ENCODE results near the gene ADARB1. TPM values are rescaled to one million over a fixed set of nuclear protein-coding genes. Genes with fewer than 3 reads are reported as not detected.

ADARB1 gene
- total RNA-seq, 1 donor: 18.4 TPM

DNA sequence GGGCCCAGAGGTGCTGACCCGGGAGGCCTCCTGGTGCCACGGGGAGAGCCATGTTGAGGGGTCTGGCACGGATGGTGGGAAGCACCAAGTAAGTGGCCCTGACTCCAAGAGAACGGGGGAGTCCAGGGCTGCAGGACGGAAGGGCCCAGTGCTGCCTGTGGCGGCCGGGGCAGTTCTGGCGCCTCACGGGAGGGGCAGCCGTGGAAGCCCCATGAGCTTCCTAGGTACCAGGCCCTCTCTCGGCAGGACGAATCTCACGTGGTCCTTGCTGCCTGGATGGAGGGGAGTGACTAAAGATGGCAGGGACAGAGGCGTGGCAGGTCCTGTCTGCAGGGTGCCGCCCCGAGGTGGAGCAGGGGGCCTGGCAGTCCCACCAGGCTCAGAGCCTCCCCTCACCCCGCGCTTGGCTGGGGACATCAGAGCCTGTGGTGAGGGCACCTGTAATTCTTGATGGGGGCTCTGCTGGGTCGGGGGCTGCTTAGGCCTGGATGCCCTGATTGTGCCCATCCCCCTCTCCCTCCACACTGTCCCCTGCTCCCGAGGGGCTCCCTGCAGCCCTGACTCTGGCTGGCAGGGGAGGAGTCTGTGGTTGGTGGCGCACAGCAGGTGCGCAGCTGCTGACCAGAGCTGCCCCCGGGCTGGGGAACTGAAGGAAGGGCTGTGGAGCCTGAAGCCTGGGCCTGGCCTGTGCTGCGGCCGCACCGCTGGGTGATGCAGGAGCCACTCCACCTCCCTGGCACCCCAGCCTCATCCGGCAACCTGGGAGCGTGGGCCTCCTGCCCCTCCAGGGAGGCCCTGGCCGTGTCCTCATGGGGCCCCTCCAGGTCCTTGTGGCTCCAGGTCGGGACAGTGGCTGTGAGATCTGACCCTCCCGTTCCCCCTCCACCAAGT, 181.9 kb downstream of the ADARB1 start:
- Histone ChIP-seq H3K27me3 (ENCODE audit: insufficient read depth, low read length) (no peaks in the 10 kb centered on the region), H3K9me3 (ENCODE audit: low read depth, low read length) (no peaks in the 10 kb centered on the region), H3K4me1 (ENCODE audit: insufficient read depth, low read length) (peaks cover 10% of the 10 kb centered on the region), H3K4me3 (ENCODE audit: low read length) (no peak overlapping the region)

DNA sequence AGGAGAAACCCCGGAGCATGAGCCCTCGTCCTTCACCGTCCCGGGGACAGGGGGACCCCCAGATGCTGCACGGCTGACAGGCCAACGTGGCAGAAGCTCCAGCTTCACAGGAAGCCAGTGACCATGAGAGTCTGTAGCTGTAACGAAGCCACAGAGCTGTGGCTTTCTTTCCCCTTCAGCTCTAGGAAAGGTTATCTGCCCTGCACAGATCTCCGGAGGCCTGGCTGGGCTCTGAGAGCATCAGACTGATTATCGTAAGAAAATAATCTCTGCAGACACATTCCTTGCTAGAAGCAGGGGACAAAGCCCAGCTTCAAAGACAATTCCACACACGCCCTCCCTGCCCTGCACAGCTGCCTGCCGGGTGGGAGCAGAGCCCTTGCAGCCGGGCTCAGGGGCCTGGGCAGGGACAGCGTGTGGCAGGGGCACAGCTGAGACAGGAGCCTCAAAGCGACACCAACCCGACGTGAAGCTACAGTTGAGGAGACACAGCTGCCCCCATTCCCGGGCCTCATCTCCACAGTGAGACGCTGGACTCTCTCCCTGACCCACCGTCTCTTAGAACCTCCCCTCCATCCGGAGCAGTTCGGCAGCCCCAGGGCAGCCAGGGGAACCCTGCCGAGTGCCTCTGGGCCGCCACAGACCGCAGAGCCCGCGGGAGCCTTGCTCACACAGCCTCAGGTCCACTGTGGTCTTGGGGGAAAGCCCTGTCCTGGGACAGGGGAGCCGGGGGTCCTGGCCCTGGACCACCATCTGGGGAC, 182.7 kb downstream of the ADARB1 start:
- Histone ChIP-seq H3K27me3 (ENCODE audit: insufficient read depth, low read length) (no peaks in the 10 kb centered on the region), H3K4me1 (ENCODE audit: insufficient read depth, low read length) (peaks cover 10% of the 10 kb centered on the region), H3K9me3 (ENCODE audit: low read depth, low read length) (no peaks in the 10 kb centered on the region), H3K4me3 (ENCODE audit: low read length) (no peak overlapping the region)

DNA sequence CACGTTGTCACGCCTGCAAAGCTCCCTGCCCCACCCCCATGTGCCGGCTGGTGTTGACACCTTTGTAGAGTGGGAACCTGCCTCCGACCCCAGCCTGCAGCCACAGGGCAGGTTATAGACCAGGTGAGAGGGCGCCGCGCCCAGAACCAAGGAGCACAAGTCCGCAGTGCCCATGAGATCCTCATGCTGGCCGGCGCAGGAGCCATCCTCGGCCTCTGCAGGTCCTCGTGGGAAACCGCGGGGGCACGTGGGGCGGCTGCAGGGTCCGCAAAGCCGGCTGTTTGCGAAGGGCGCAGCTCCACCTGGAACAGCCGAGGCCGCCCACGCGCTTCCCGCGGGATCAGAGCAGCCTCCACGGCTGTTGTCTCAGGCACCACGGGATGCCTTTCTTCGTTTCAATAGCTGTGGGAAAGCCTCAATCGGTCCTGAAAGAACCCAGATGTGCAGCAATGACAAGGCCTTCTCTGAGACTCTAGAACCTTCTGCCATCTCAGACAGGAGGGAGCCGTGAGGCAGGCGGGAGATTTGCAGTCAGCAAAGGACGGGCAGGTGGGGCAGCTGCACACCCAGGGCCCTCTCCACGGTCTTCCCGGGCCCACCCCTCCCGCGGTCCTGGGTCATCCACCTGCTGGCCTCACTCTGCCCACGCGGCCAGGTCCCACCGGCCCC, 183.4 kb downstream of the ADARB1 start:
- H3K4me3 ChIP-seq (ENCODE audit: low read length): no peak overlapping the region

DNA sequence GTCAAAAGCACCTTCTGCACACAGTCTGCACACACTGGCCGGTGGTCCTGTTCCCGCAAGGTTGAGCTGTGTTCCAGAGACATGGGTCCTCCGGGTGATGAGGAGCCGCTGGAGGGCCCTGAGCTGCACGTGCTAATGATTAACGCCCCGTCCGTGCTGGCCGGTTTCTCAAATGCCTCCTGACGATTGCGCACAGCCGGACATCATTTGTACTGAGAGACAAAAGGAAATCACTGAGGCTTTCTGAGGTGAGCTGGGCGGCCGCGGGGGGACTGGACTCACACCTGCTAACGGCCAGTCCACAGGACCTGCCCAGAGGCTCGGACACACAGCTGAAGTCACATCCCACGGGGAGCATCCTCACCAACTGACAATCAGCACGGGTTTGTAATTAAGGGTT, 184.1 kb downstream of the ADARB1 start:
- peaks cover 10% of the 10 kb centered on the region for H3K4me1 ChIP-seq (ENCODE audit: insufficient read depth, low read length)
- no peak overlapping the region for H3K4me3 ChIP-seq (ENCODE audit: low read length)
- no peaks in the 10 kb centered on the region for H3K9me3 ChIP-seq (ENCODE audit: low read depth, low read length)
- H3K27me3 ChIP-seq (ENCODE audit: insufficient read depth, low read length): no peaks in the 10 kb centered on the region

More for the DNA sequence above, 183.4 kb downstream of the ADARB1 start:
- no peaks in the 10 kb centered on the region for H3K27me3 ChIP-seq (ENCODE audit: insufficient read depth, low read length)
- H3K9me3 ChIP-seq (ENCODE audit: low read depth, low read length): no peaks in the 10 kb centered on the region
- peaks cover 10% of the 10 kb centered on the region for H3K4me1 ChIP-seq (ENCODE audit: insufficient read depth, low read length)

DNA sequence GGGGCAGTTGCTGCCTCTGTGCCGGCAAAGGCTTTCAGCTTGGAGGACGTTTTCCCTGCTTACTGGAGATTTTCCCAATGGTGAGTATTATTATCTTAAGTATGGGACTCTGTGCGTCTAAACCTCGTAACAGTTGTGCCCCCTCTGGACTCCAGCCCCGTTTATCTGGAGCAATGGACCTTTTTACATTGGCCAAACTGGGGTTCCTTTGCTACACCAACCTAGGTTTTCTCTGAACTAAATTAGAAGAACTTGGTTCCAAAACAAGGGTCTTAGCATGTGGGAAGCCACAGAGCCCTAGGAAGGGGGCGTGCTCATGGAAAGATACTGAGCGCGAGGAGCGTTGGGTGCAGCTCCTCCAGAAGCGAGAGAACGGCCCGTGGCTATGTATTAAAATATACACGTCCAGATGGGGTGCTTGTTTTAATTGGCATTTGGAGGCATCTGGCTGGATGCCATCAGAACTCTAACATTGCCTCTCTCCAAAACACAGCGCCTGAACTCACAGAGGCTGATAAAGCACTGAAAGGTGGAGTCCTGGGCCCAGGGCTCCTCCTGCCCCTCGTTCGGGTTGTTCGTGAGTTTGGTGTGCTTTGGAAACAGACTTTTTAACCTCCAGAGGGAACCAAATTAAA, 184.9 kb downstream of the ADARB1 start:
- H3K4me1 ChIP-seq (ENCODE audit: insufficient read depth, low read length): peaks cover 10% of the 10 kb centered on the region
- no peak overlapping the region for H3K4me3 ChIP-seq (ENCODE audit: low read length)
- H3K9me3 ChIP-seq (ENCODE audit: low read depth, low read length): no peaks in the 10 kb centered on the region
- no peaks in the 10 kb centered on the region for H3K27me3 ChIP-seq (ENCODE audit: insufficient read depth, low read length)

DNA sequence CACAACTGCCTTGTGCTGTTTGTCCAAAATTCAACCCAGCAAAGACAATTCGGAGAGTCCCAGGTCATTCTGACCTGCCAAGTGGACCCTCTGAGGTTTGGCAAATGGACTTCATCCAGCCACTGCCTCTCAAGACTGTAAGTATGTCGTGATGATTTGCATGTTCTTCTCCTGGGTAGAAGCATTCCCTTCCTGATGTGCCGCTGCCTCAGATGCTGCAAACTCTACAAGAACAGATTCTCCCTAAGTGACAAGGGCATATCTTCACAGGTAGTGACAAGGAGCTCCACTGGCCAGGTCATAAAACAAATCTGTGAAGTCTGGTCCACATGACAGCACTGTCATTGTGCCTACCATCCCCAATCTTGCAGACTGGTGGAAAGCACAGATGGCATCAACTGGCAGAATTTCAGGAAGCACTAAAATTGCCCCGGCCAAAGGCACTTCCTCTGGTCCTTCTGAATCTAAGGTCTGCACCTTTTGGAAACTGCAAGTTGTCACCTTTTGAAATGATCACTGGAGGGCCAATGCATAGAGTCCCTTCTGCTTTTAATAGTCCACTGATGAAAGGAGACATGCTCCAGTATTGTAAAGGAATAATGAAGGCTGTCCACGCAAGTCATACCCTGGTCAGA, 185.9 kb downstream of the ADARB1 start:
- no peak overlapping the region for H3K4me3 ChIP-seq (ENCODE audit: low read length)
- H3K27me3 ChIP-seq (ENCODE audit: insufficient read depth, low read length): no peaks in the 10 kb centered on the region

DNA sequence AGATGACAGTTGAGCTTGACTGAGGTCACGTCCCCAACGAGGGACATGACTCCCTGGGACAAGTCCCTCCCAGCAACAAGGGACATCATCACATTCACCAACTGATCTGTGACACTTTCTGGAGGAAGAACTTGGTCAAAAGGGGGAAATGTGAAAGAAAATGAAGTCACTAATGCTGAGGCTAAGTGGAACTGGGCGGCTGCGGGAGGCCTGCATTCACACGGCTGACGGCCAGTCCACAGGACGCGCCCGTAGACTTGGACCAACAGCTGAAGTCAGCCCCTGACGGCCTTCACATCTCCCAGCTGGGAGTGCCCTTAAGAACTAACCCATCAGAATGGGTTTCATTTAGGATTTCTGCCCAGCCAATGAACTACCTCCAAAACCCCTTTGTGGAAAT, 186.7 kb downstream of the ADARB1 start:
- Histone ChIP-seq H3K9me3 (ENCODE audit: low read depth, low read length) (no peaks in the 10 kb centered on the region), H3K4me3 (ENCODE audit: low read length) (no peak overlapping the region), H3K4me1 (ENCODE audit: insufficient read depth, low read length) (peaks cover 22% of the 10 kb centered on the region), H3K27me3 (ENCODE audit: insufficient read depth, low read length) (no peaks in the 10 kb centered on the region)

More for the DNA sequence above, 185.9 kb downstream of the ADARB1 start:
- Histone ChIP-seq H3K9me3 (ENCODE audit: low read depth, low read length) (no peaks in the 10 kb centered on the region), H3K4me1 (ENCODE audit: insufficient read depth, low read length) (peaks cover 14% of the 10 kb centered on the region)

DNA sequence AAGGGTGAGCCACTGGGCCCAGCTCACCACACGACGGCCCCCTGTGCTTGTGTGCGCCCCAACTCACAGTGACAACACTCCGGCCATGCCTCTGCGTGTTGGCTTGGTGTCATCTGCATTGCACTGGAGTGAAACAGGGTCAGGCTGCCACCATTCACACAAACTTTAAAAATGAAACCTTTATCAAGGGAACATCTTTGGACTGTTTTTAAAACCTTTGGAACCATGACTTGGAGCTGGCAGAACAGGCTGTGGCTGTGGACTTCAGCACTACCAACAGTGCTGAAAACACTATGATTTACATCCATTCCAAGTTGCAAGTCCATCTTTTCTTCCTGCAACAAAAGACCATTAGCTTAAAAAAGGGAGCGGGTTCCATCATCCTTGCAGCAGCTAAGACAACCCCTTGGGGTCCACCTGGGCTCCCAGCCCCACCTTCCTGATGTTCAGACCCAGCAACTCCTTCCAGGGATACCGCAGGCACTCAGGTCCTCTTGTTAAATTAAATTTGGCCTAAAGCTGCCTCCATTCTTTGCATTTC, 187.7 kb downstream of the ADARB1 start:
- Histone ChIP-seq H3K27me3 (ENCODE audit: insufficient read depth, low read length) (no peaks in the 10 kb centered on the region), H3K4me1 (ENCODE audit: insufficient read depth, low read length) (peaks cover 18% of the 10 kb centered on the region), H3K4me3 (ENCODE audit: low read length) (no peak overlapping the region), H3K9me3 (ENCODE audit: low read depth, low read length) (no peaks in the 10 kb centered on the region)

DNA sequence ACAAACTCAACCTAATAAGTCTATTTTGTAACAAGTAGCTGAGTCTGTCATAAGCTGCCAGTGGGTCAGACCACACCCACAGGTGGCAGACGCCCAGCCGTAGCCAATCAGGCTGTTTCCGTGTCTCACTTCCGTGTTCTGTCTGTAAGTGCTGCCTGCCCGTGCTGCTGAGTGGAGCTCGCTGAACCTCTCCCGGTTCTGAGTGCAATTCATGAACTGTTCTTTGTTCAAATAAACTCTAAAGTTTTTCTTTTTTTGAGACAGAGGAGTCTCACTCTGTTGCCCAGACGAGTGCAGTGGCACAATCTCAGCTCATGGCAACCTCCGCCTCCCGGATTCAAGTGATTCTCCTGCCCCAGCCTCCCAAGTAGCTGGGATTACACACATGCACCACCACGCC, 188.2 kb downstream of the ADARB1 start:
- Histone ChIP-seq H3K27me3 (ENCODE audit: insufficient read depth, low read length) (no peaks in the 10 kb centered on the region), H3K4me3 (ENCODE audit: low read length) (no peak overlapping the region), H3K9me3 (ENCODE audit: low read depth, low read length) (no peaks in the 10 kb centered on the region), H3K4me1 (ENCODE audit: insufficient read depth, low read length) (peaks cover 17% of the 10 kb centered on the region)

DNA sequence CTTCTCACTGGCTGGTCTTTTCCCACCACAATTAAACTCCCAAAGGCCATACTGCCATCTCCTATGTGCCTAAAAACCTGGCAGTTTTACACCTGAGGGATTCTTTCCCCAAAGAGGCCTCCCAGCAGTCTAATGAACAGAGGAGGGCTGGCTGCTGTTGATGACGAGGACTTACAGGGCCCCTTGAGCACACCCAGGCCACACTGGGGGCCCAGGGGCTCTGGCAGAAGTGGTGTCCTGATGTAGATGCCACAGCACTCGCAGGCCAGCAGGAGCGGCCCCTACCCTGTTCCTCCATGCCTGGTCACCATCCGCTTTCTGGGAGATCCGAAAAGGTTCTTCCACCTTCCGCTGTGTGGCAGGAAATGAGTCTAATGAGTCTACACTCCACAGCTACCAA, 189.2 kb downstream of the ADARB1 start:
- H3K4me1 ChIP-seq (ENCODE audit: insufficient read depth, low read length): peaks cover 17% of the 10 kb centered on the region
- H3K4me3 ChIP-seq (ENCODE audit: low read length): no peak overlapping the region
- no peaks in the 10 kb centered on the region for H3K27me3 ChIP-seq (ENCODE audit: insufficient read depth, low read length)
- H3K9me3 ChIP-seq (ENCODE audit: low read depth, low read length): no peaks in the 10 kb centered on the region

DNA sequence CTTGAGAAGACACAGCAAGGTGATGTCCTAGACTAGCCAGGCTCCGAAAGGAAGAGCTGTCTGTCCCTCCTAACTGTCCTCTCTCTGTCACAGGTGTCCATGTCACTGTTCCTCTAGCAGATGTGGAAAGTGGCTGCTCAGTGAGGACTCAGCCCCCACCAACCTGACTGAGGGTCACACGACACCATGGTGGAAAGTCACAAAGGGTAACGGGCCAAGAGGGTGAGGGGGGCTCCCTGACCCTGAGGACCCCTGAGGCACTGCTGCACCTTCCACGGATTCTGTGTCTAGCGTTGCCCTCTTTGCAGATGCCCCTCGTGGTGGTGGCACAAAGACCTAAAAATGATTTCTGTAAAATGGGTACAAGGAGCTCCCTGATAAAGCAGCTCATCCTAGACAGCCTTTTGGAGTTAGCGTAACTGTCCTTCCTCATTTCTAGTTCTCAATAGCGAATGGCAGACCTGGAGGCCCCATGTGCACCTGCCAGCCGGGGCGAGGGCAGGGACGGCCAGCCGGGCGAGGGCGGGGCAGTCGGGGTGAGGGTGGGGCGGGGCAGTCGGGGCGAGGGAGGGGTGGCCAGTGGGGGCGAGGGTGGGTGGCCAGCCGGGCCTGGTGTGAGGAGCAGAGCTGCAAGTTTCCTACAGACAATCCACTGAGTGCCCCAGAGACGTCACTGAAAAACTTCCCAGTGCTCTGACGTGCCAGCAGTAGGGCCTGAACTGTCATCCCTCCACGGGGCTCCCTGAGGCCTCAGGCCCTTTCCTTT, 189.9 kb downstream of the ADARB1 start:
- peaks cover 17% of the 10 kb centered on the region for H3K4me1 ChIP-seq (ENCODE audit: insufficient read depth, low read length)
- no peak overlapping the region for H3K4me3 ChIP-seq (ENCODE audit: low read length)
- no peaks in the 10 kb centered on the region for H3K9me3 ChIP-seq (ENCODE audit: low read depth, low read length)
- H3K27me3 ChIP-seq (ENCODE audit: insufficient read depth, low read length): no peaks in the 10 kb centered on the region

DNA sequence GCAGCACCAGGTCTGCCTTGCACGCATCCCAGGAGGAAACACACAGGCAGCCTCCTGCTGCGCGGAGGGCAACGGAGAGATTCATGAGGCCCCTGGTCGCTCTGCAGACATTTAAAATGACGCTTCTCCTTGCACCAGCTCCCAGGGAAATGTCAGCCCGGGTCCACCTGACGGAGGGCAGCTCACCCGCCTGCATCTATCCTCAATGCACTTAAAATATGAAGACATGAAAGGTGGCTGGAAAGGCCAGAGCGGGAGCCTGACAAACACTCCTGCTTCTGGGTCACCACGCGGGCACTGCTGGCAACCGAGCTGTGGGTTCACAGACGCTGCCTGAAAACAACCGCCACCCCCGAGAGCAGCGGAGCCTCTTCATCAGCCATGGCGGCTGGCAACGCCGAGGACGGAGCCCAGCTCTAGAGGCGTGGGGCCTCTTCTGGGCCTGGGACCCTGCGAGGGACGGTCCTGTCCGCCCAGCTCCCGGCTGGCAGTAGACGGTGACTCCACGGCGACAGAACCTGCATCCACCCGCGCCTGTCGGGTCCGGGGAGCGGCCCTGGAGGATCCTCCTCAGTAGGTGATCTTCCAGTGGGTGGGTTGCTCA, 190.6 kb downstream of the ADARB1 start:
- Histone ChIP-seq H3K4me1 (ENCODE audit: insufficient read depth, low read length) (peaks cover 17% of the 10 kb centered on the region), H3K27me3 (ENCODE audit: insufficient read depth, low read length) (no peaks in the 10 kb centered on the region), H3K4me3 (ENCODE audit: low read length) (no peak overlapping the region), H3K9me3 (ENCODE audit: low read depth, low read length) (no peaks in the 10 kb centered on the region)

DNA sequence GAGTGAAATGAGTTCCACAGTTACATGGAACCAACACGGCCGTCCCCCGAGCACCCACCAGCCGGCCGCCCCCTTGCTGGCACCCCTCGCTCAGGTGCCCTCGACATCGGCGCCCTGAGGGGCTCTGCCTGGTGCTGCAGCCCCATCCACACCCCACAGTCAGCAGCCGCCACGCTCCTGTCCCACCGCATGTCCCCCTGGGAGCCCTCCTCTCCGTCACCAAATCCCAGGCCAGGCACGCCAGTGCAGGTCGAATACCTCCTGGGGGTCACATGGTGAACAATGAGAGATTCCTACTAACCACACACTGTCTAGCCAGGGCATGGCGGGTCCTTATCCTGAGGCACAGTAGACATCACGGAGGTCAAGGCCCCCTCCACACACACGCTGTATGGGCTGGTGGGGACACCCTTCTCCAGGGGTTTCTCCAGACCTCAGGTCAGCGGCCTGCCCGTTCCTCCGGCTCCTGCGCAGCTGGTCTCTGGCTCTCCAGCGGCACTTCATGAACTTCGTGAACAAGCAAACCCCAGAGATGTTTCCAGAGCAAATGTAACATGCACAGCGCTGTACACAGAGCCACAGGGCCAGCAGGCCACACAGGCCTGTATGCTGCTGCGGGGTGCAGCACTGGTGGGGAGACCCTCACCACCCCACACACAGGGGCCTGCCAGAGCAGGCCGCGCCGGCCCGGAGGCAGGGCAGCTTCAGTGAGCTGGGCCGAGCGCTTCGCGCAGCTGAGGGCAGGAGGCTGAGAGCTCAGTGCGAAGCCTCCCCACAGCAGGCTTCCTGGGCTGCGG, 191.5 kb downstream of the ADARB1 start:
- Histone ChIP-seq H3K4me1 (ENCODE audit: insufficient read depth, low read length) (peaks cover 17% of the 10 kb centered on the region), H3K9me3 (ENCODE audit: low read depth, low read length) (no peaks in the 10 kb centered on the region), H3K27me3 (ENCODE audit: insufficient read depth, low read length) (no peaks in the 10 kb centered on the region), H3K4me3 (ENCODE audit: low read length) (no peak overlapping the region)

All from mononuclear cell (primary cell).